HepG2 (cell line): ENCODE measurements around the gene VPS52. TPM values are rescaled to one million over a fixed set of nuclear protein-coding genes. Genes with fewer than 3 reads are reported as not detected.

Experiments used
- AGO2 ChIP-seq: fragments of 200-400 bp; formaldehyde crosslinking; optimal IDR thresholded peaks from 2 replicates; pipeline ENCODE3; 2017; ENCODE audit warnings: mild to moderate bottlenecking, low read depth, low read length, moderate library complexity
- BRCA1 ChIP-seq: sonication (generic); formaldehyde crosslinking; IDR thresholded peaks from 2 replicates; pipeline ENCODE4 v1.4.0; 2020; ENCODE audit warnings: missing genetic modification reagents
- CHD2 ChIP-seq: IDR thresholded peaks from 2 replicates; pipeline ENCODE4 v1.6.1; 2011; ENCODE audit warnings: low read depth, low read length, improper control_type of control experiment
- FOXC1 ChIP-seq: sonication (generic); formaldehyde crosslinking; IDR thresholded peaks from 2 replicates; pipeline ENCODE4 v1.8.0; 2022; ENCODE audit warnings: mild to moderate bottlenecking, missing genetic modification reagents, borderline replicate concordance
- GMEB1 ChIP-seq: sonication (generic); formaldehyde crosslinking; IDR thresholded peaks from 2 replicates; pipeline ENCODE4 v1.5.1; 2020; ENCODE audit warnings: missing genetic modification reagents, mild to moderate bottlenecking, borderline replicate concordance
- KAT2B ChIP-seq: fragments of 150-350 bp; IDR thresholded peaks from 2 replicates; pipeline ENCODE4 v1.6.1; 2014; ENCODE audit warnings: low read depth, low read length, borderline replicate concordance
- MED1 ChIP-seq: sonication (generic); formaldehyde crosslinking; IDR thresholded peaks from 2 replicates; pipeline ENCODE4 v1.4.0; 2020; ENCODE audit warnings: missing genetic modification reagents
- PITX1 ChIP-seq: sonication (generic); formaldehyde crosslinking; IDR thresholded peaks from 2 replicates; pipeline ENCODE4 v1.5.1; 2020; ENCODE audit warnings: mild to moderate bottlenecking, missing genetic modification reagents
- POLR2AphosphoS5 ChIP-seq: IDR thresholded peaks from 2 replicates; pipeline ENCODE4 v1.6.1; 2012; ENCODE audit warnings: low read depth, low read length
- RFX1 ChIP-seq: fragments of 450-650 bp; IDR thresholded peaks from 2 replicates; pipeline ENCODE4 v1.6.1; 2017
- RORA ChIP-seq: sonication (generic); formaldehyde crosslinking; IDR thresholded peaks from 2 replicates; pipeline ENCODE4 v1.5.0; 2020; ENCODE audit warnings: mild to moderate bottlenecking, missing genetic modification reagents, moderate library complexity
- SALL2 ChIP-seq: sonication (generic); formaldehyde crosslinking; IDR thresholded peaks from 2 replicates; pipeline ENCODE4 v1.8.1; 2023; ENCODE audit warnings: mild to moderate bottlenecking, missing genetic modification reagents, inconsistent platforms
- SETDB1 ChIP-seq: sonication (generic); formaldehyde crosslinking; IDR thresholded peaks from 2 replicates; pipeline ENCODE4 v1.5.1; 2020; ENCODE audit warnings: missing genetic modification reagents, mild to moderate bottlenecking, borderline replicate concordance
- TERF1 ChIP-seq: sonication (generic); formaldehyde crosslinking; IDR thresholded peaks from 2 replicates; pipeline ENCODE4 v1.8.0; 2022; ENCODE audit warnings: mild to moderate bottlenecking, missing genetic modification reagents, moderate library complexity
- ZNF10 ChIP-seq: sonication (generic); formaldehyde crosslinking; IDR thresholded peaks from 2 replicates; pipeline ENCODE4 v1.4.0; 2020; ENCODE audit warnings: mild to moderate bottlenecking, low read depth, missing genetic modification reagents, borderline replicate concordance
- ZNF251 ChIP-seq: sonication (generic); formaldehyde crosslinking; IDR thresholded peaks from 2 replicates; pipeline ENCODE4 v1.9.0; 2021; ENCODE audit warnings: mild to moderate bottlenecking, missing genetic modification reagents
- ZNF282 ChIP-seq: fragments of 450-650 bp; IDR thresholded peaks from 2 replicates; pipeline ENCODE4 v1.6.1; 2018; ENCODE audit not compliant: partially characterized antibody
- ZNF672 ChIP-seq: sonication (generic); formaldehyde crosslinking; IDR thresholded peaks from 2 replicates; pipeline ENCODE4 v1.8.1; 2022; ENCODE audit warnings: missing genetic modification reagents
- ZNF724P ChIP-seq: sonication (generic); formaldehyde crosslinking; IDR thresholded peaks from 2 replicates; pipeline ENCODE4 v1.8.0; 2022; ENCODE audit warnings: missing genetic modification reagents, borderline replicate concordance
- ZZZ3 ChIP-seq: sonication (generic); formaldehyde crosslinking; IDR thresholded peaks from 2 replicates; pipeline ENCODE4 v1.4.0; 2020; ENCODE audit warnings: missing genetic modification reagents, mild to moderate bottlenecking, borderline replicate concordance
- polyA plus RNA-seq, 8 experiments: library from polyadenylated mRNA; depleted of rRNA in 3 of 8; stranded (reverse) in 7 of 8; unstranded in 1 of 8; fragments of >200 nt; fragmentation: Illumina TruSeq in 4 of 8; extraction: Trizol in 4 of 8; gene quantifications; 2 replicates each; pipeline versions ENCODE4 v1.2.1 to v1.2.3, GENCODE V29; 2011 to 2016; ENCODE audit warnings: low read depth in 4 of 8, missing spikeins in 1 of 8, mixed read lengths in 1 of 8; ENCODE audit not compliant: insufficient read depth in 1 of 8
- total RNA-seq, 5 experiments: library from RNA; depleted of rRNA; stranded (reverse); fragments of >200 nt; fragmentation: Illumina TruSeq; extraction: Trizol; gene quantifications; 2 replicates each; pipeline ENCODE4 v1.2.3, GENCODE V29; 2016; ENCODE audit warnings: low read depth in 1 of 5
- TF ChIP-seq, protein P1 (sequence below): sonication (generic); formaldehyde crosslinking; IDR thresholded peaks from 2 replicates; pipeline ENCODE4; 2020; ENCODE audit warnings: missing genetic modification reagents, mild to moderate bottlenecking, borderline replicate concordance
- TF ChIP-seq, protein P2 (sequence below): sonication (generic); formaldehyde crosslinking; IDR thresholded peaks from 2 replicates; pipeline ENCODE4 v1.8.0; 2022; ENCODE audit warnings: mild to moderate bottlenecking, missing genetic modification reagents; ENCODE audit not compliant: insufficient replicate concordance

Gene VPS52
- total and polyA plus RNA-seq, 2 of the 13 experiments (the other 11 are each of a cell fraction or from before 2014, with no cell fraction given) = 48.9 to 85.5 TPM

DNA sequence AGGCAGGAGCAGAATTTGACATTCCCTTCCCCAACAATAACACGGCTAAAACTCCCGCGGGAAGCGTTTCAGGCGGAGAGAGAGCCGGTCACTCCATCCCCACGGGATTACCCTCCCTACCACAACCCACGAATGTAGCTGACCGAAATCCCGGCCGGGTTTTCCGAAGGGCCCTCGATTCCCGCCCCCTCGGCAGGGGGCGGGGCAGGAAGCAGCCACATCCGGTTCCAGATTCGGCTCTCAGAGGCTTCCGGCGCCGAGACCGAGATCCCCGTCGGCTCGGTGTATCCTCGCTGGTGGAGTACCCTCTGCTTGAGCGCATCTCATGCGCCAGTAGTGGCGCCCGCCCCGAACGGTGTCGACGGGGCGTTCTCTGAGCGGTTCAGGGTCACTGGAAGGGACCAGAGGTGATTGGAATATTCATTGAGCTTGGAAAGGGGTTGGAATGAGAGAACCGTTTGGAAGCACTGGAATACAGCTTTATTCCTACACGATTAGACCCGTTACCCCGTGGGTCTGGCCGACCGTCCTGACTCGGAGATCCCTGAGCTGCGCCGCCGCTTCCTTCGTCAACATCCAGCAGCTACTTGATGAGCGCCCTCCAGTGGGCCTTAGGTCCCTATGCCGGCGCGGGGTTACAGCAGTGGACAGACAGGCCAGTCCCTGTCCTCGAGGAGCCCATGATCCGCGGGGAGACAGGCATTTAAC, 27.7 kb upstream of the VPS52 start (continued):
- TF ChIP-seq ZZZ3 (CRISPR knock-in tag) (peak; percentile 74; the same call in 1 of the 2 replicates), GMEB1 (CRISPR knock-in tag) (peak; percentile 63; the same call in 1 of the 2 replicates), SALL2 (CRISPR knock-in tag) (peak; percentile 66; the same call in 1 of the 2 replicates), AGO2 (peak; percentile 97), POLR2AphosphoS5 (peak; percentile 95), ZNF282 (no peak), PITX1 (peak; percentile 32), RFX1 (no peak), ZNF672 (no peak; the same call in 1 of the 2 replicates), BRCA1 (peak; percentile 42; the same call in 1 of the 2 replicates), FOXC1 (CRISPR knock-in tag) (peak; percentile 74), CHD2 (no peak), ZNF251 (CRISPR knock-in tag) (no peak), RORA (CRISPR knock-in tag) (no peak), SETDB1 (no peak), TERF1 (CRISPR knock-in tag) (no peak), KAT2B (no peak), ZNF724P (CRISPR knock-in tag) (0 out of 2 replicates have a peak, but pooled peaks have one; percentile 8), ZNF10 (CRISPR knock-in tag) (no peak), MED1 (CRISPR knock-in tag) (peak; percentile 78)
- TF ChIP-seq, protein P1, sequence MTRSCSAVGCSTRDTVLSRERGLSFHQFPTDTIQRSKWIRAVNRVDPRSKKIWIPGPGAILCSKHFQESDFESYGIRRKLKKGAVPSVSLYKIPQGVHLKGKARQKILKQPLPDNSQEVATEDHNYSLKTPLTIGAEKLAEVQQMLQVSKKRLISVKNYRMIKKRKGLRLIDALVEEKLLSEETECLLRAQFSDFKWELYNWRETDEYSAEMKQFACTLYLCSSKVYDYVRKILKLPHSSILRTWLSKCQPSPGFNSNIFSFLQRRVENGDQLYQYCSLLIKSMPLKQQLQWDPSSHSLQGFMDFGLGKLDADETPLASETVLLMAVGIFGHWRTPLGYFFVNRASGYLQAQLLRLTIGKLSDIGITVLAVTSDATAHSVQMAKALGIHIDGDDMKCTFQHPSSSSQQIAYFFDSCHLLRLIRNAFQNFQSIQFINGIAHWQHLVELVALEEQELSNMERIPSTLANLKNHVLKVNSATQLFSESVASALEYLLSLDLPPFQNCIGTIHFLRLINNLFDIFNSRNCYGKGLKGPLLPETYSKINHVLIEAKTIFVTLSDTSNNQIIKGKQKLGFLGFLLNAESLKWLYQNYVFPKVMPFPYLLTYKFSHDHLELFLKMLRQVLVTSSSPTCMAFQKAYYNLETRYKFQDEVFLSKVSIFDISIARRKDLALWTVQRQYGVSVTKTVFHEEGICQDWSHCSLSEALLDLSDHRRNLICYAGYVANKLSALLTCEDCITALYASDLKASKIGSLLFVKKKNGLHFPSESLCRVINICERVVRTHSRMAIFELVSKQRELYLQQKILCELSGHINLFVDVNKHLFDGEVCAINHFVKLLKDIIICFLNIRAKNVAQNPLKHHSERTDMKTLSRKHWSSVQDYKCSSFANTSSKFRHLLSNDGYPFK (CRISPR knock-in tag) = peak; percentile 88
- TF ChIP-seq, protein P2, sequence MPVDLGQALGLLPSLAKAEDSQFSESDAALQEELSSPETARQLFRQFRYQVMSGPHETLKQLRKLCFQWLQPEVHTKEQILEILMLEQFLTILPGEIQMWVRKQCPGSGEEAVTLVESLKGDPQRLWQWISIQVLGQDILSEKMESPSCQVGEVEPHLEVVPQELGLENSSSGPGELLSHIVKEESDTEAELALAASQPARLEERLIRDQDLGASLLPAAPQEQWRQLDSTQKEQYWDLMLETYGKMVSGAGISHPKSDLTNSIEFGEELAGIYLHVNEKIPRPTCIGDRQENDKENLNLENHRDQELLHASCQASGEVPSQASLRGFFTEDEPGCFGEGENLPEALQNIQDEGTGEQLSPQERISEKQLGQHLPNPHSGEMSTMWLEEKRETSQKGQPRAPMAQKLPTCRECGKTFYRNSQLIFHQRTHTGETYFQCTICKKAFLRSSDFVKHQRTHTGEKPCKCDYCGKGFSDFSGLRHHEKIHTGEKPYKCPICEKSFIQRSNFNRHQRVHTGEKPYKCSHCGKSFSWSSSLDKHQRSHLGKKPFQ (CRISPR knock-in tag) = no peak
